ENCODE data around the gene CSTF2.
"Not testable (repeated sequence)": the region's sequence is repeated elsewhere in the genome, so short reads cannot be mapped to it uniquely, and the experiment has no call there.

Gene CSTF2
- total RNA-seq = 7.6 to 27.6 (median 19.2) reads per million in 17 experiments

- DNase-seq = peak; percentile 84 to 91 (median 88)
These were observed at the start of gene CSTF2 for GRCh38 chrX:100819837-100820666. TSS of gene CSTF2 (plus strand) at chrX:100820391. CDS start at chrX:100820417, 26 bp downstream.

GRCh38 chrX:100796371-100796770 lies 23.8 kb upstream of the CSTF2 start:
- not testable (repeated sequence) for DNase-seq

- DNase-seq = no peak
These were observed 22.8 kb upstream of the CSTF2 start for GRCh38 chrX:100797359-100797758.

GRCh38 chrX:100798484-100799214 lies 21.5 kb upstream of the CSTF2 start:
- no peak for DNase-seq

GRCh38 chrX:100802843-100803242 lies 17.3 kb upstream of the CSTF2 start:
- no peak for DNase-seq

GRCh38 chrX:100804780-100805179 lies 15.4 kb upstream of the CSTF2 start:
- DNase-seq = no peak

GRCh38 chrX:100808265-100808664 lies 11.9 kb upstream of the CSTF2 start:
- DNase-seq = not testable (repeated sequence)

- no peak for DNase-seq
These were observed 7.7 kb upstream of the CSTF2 start for GRCh38 chrX:100812216-100813158.

GRCh38 chrX:100817340-100817739 lies 2.9 kb upstream of the CSTF2 start:
- no peak for DNase-seq

GRCh38 chrX:100819534-100819836 lies 706 bp upstream of the CSTF2 start:
- DNase-seq = no peak

- peak in 3 of 4 experiments; percentile 12 to 26 (median 14) for DNase-seq
These were observed 9.5 kb downstream of the CSTF2 start for GRCh38 chrX:100829730-100830129.

GRCh38 chrX:100830143-100830542 lies 10.0 kb downstream of the CSTF2 start:
- DNase-seq = no peak

GRCh38 chrX:100830547-100830946 lies 10.4 kb downstream of the CSTF2 start:
- DNase-seq = no peak

- DNase-seq = no peak
These were observed 11.2 kb downstream of the CSTF2 start for GRCh38 chrX:100831219-100831946.

- no peak for DNase-seq
These were observed 30.1 kb downstream of the CSTF2 start for GRCh38 chrX:100850317-100850716.

GRCh38 chrX:100852810-100853209 lies 32.6 kb downstream of the CSTF2 start:
- DNase-seq = no peak

- DNase-seq = peak; percentile 0 to 12 (median 4)
These were observed 43.2 kb downstream of the CSTF2 start for GRCh38 chrX:100863326-100863864.

- peak in 3 of 4 experiments; percentile 0 to 3 (median 1) for DNase-seq
These were observed 44.6 kb downstream of the CSTF2 start for GRCh38 chrX:100864657-100865391.

GRCh38 chrX:100868273-100868672 lies 48.1 kb downstream of the CSTF2 start:
- DNase-seq = no peak

- DNase-seq = no peak
These were observed 50.3 kb downstream of the CSTF2 start for GRCh38 chrX:100870527-100870926.

All from suppressor macrophage (primary cell).